ENCODE results near the gene THAP12.

- no peak for TF ChIP-seq EP300 (IDR thresholded peaks at IDR 0.05)
- no peak for TF ChIP-seq CTCF (IDR thresholded peaks at IDR 0.05)
- TF ChIP-seq POLR2A (IDR thresholded peaks at IDR 0.05), result no peak
These were observed 12.4 kb downstream of the THAP12 start for GRCh38 chr11:76368490-76368889.
